Stomach (tissue), 19 donors: ENCODE data around the gene CCNI. TPM values are rescaled to one million over a fixed set of nuclear protein-coding genes. Genes with fewer than 3 reads are reported as not detected.

Experiments
- DNase-seq, 2 donors: peaks; one replicate each; pipeline versions ENCODE4 v3.0.0 to v3.0.0-alpha.2; 2013 to 2019
- H3K27ac ChIP-seq, 5 donors: fragments of 200-600 bp in 4 of 5; sonication (generic) in 4 of 5; one replicate each; pipeline ENCODE4 v1.5.1; 2013 to 2019; ENCODE audit warnings: mild to moderate bottlenecking in 1 of 5, moderate library complexity in 1 of 5
- H3K27me3 ChIP-seq, 3 donors: fragments of 200-600 bp; sonication (generic); one replicate each; pipeline ENCODE4 v1.5.1; 2017 to 2019; ENCODE audit warnings: mixed run types in 1 of 3
- H3K36me3 ChIP-seq, 4 donors: fragments of 200-600 bp; sonication (generic); 1 replicate in 3 of 4; 2 replicates in 1 of 4; pipeline ENCODE4 v1.5.1; 2016 to 2019
- H3K4me1 ChIP-seq, 4 donors: fragments of 200-600 bp; sonication (generic); one replicate each; pipeline ENCODE4 v1.5.1; 2016 to 2019
- H3K4me3 ChIP-seq, 4 donors: fragments of 200-600 bp; sonication (generic) in 3 of 4; one replicate each; pipeline ENCODE4 v1.5.1; 2016 to 2019; ENCODE audit warnings: mild to moderate bottlenecking in 1 of 4
- H3K9me3 ChIP-seq, 4 donors: fragments of 200-600 bp; sonication (generic); one replicate each; pipeline ENCODE4 v1.5.1; 2016 to 2019
- EP300 ChIP-seq: sonication (generic); formaldehyde crosslinking; IDR thresholded peaks from one replicate; pipeline ENCODE4 v1.6.1; 2017; ENCODE audit warnings: antibody characterized with exemption
- POLR2A ChIP-seq, 4 donors: fragments of 450-650 bp; IDR thresholded peaks; one replicate each; pipeline ENCODE4 v1.6.1; 2016; ENCODE audit warnings: antibody characterized with exemption in 4 of 4, control low read depth in 2 of 4, mild to moderate bottlenecking in 1 of 4, moderate library complexity in 1 of 4
- POLR2AphosphoS5 ChIP-seq, 3 donors: sonication (generic); formaldehyde crosslinking; IDR thresholded peaks; one replicate each; pipeline ENCODE4 v1.6.1; 2016; ENCODE audit warnings: antibody characterized with exemption in 3 of 3
- WGBS, 5 donors: extraction: QIAGEN DNeasy Blood & Tissue Kit in 3 of 5; methylation state at CpG; one replicate each; pipeline versions ENCODE4 v1.1.5 to v1.1.7; 2013 to 2018; 5-methylcytosine and 5-hydroxymethylcytosine counted together
- intact Hi-C: fragments of 100-400 bp; cut with DNase I; formaldehyde crosslinking; loops from one replicate; pipeline ENCODE4 v1.15.1; 2023; ENCODE audit warnings: low total_unique reads
- long read RNA-seq, 10 donors: transcript quantifications; one replicate each; lab custom pipeline, GENCODE V29; 2026
- polyA plus RNA-seq, 3 donors: library from polyadenylated mRNA; stranded (reverse); fragments of 200-250 nt; gene quantifications; one replicate each; pipeline ENCODE4 v1.2.3, GENCODE V29; 2013
- total RNA-seq, 5 donors: library from RNA; depleted of rRNA; stranded (reverse); fragments of >200 nt; gene quantifications; one replicate each; pipeline versions ENCODE4 v1.1.0 to v1.2.3, GENCODE V29; 2014 to 2016
- TF ChIP-seq, protein P1 (sequence below), 7 experiments: fragments of 450-650 bp in 4 of 7; fragments of 200-600 bp in 3 of 7; sonication (generic) in 3 of 7; IDR thresholded peaks; one replicate each; pipeline ENCODE4 v1.5.1; 2016 to 2019; ENCODE audit warnings: antibody characterized with exemption in 7 of 7, control low read depth in 2 of 7, mild to moderate bottlenecking in 1 of 7
- donor health status: healthy with polysubstance abuse.
- donor health status: Bipolar disorder and iron deficiency.
- donor health status: healthy.

The CCNI gene, protein sequence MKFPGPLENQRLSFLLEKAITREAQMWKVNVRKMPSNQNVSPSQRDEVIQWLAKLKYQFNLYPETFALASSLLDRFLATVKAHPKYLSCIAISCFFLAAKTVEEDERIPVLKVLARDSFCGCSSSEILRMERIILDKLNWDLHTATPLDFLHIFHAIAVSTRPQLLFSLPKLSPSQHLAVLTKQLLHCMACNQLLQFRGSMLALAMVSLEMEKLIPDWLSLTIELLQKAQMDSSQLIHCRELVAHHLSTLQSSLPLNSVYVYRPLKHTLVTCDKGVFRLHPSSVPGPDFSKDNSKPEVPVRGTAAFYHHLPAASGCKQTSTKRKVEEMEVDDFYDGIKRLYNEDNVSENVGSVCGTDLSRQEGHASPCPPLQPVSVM
- total RNA-seq (100 to 1,000 TPM in 4 of 5 donors, 10 to 100 TPM in 1; 43.4 to 203 (median 121) TPM), polyA plus RNA-seq (100 to 1,000 TPM; 133 to 278 (median 155) TPM)
- long read RNA-seq, donor 1, transcript CCNI-201 (7 exons, 2,772 nt) = major isoform, 59 of 93 reads
- long read RNA-seq, donor 1, partial matches to known transcripts = 22 of 93 reads
- long read RNA-seq, donor 1, other reads (novel, unspliced or antisense) = 8 of 93 reads
- long read RNA-seq, donor 2, transcript CCNI-209 (2 exons, 390 nt) = minor isoform, 11 of 126 reads
- long read RNA-seq, donor 2, transcript CCNI-201 (7 exons, 2,772 nt) = major isoform, 95 of 126 reads
- long read RNA-seq, donor 2, partial matches to known transcripts = 9 of 126 reads
- long read RNA-seq, donor 2, other reads (novel, unspliced or antisense) = 10 of 126 reads
- long read RNA-seq, donor 3, transcript CCNI-201 (7 exons, 2,772 nt) = major isoform, 35 of 41 reads
- long read RNA-seq, donor 3, partial matches to known transcripts = 5 of 41 reads
- long read RNA-seq, donor 3, other reads (novel, unspliced or antisense) = 0 of 41 reads
- long read RNA-seq, donor 4, transcript CCNI-201 (7 exons, 2,772 nt) = major isoform, 6 of 6 reads
- long read RNA-seq, donor 4, partial matches to known transcripts = 0 of 6 reads
- long read RNA-seq, donor 4, other reads (novel, unspliced or antisense) = 0 of 6 reads
- long read RNA-seq, donor 5, transcript CCNI-201 (7 exons, 2,772 nt) = major isoform, 65 of 84 reads
- long read RNA-seq, donor 5, transcript CCNI-209 (2 exons, 390 nt) = minor isoform, 5 of 84 reads
- long read RNA-seq, donor 5, partial matches to known transcripts = 14 of 84 reads
- long read RNA-seq, donor 5, other reads (novel, unspliced or antisense) = 0 of 84 reads
- long read RNA-seq, donor 6 = 0 reads
- long read RNA-seq, donor 7, transcript CCNI-201 (7 exons, 2,772 nt) = major isoform, 62 of 115 reads
- long read RNA-seq, donor 7, partial matches to known transcripts = 49 of 115 reads
- long read RNA-seq, donor 7, other reads (novel, unspliced or antisense) = 0 of 115 reads
- long read RNA-seq, donor 8, transcript CCNI-201 (7 exons, 2,772 nt) = major isoform, 65 of 91 reads
- long read RNA-seq, donor 8, partial matches to known transcripts = 25 of 91 reads
- long read RNA-seq, donor 8, other reads (novel, unspliced or antisense) = 0 of 91 reads
- long read RNA-seq, donor 9, transcript CCNI-201 (7 exons, 2,772 nt) = major isoform, 28 of 36 reads
- long read RNA-seq, donor 9, partial matches to known transcripts = 7 of 36 reads
- long read RNA-seq, donor 9, other reads (novel, unspliced or antisense) = 0 of 36 reads
- long read RNA-seq, donor 10, transcript CCNI-201 (7 exons, 2,772 nt) = major isoform, 20 of 23 reads
- long read RNA-seq, donor 10, partial matches to known transcripts = 0 of 23 reads
- long read RNA-seq, donor 10, other reads (novel, unspliced or antisense) = 0 of 23 reads

DNA sequence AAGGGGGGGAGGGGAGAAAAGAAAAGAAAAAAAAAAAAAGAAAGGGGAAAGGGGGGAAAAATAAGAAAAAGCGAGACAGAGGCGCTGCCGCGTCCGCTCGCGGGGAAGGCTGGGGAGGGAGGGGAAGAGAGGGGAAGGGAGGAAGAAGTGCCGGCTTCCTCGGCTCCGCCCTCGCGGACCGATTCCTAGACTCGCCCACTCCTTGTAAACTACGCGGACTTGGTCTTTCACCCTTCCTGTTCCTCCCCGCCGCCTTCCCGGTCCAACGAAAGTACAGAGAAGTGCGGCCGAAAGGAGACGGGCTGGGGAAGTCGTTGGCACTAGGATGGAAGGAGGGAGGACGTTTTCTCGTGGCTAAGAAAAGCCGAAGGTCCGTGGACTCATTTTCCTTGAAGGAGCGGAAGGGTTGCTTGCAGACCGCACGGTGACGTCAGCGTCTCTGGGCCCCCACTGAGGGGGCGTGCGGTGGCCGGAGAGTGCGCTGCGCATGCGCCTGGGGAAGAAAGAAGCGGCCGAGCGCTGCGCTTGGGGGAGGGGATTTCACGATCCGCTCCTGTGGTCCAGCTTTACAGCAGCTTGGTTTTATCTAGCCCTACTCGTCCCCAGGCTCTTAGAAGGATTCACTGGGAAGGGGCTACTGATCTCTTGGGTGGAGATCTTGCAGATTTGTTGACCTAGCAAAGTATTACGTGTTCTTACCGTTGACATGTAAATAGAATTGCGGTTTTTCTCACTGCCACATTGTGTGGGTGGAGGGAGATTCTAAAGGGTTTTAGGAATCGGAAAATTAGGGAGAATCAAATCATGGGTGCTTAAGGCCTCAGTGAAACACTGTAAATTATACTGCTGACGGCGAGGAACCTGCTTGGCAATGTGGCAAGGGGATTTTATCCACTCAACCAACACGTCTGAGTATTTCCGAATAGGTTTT lies at the start of gene CCNI:
Gene CCNI, minus strand, starts transcription at position 121 of the 931 bp plus-strand sequence. CDS start 9,627 bp downstream, outside the sequence.
- peak within 1 kb of the TSS; percentile 70 to 97 (median 86) for H3K4me3 ChIP-seq
- intact Hi-C loops = no loop called here
- 0 to 1% (median 0%) methylated on average over 54 of the region's 54 CpGs for WGBS, 5 donors
- H3K36me3 ChIP-seq = no peaks in the 10 kb centered on the region
- no peaks in the 10 kb centered on the region for H3K9me3 ChIP-seq
- no peaks in the 10 kb centered on the region for H3K27me3 ChIP-seq
- DNase-seq = peak; percentile 97 to 99
- peak within 1 kb of the TSS; percentile 96 to 100 (median 100) for H3K27ac ChIP-seq
- peaks cover 13 to 56% (median 34%) of the 10 kb centered on the region in 4 donors for H3K4me1 ChIP-seq
- TF ChIP-seq POLR2A (IDR thresholded peaks at IDR 0.05) = peak in 1 of 4 donors; percentile 78
- TF ChIP-seq POLR2AphosphoS5 (IDR thresholded peaks at IDR 0.05) = peak; percentile 78 to 87 (median 82)
- no peak for TF ChIP-seq EP300

DNA sequence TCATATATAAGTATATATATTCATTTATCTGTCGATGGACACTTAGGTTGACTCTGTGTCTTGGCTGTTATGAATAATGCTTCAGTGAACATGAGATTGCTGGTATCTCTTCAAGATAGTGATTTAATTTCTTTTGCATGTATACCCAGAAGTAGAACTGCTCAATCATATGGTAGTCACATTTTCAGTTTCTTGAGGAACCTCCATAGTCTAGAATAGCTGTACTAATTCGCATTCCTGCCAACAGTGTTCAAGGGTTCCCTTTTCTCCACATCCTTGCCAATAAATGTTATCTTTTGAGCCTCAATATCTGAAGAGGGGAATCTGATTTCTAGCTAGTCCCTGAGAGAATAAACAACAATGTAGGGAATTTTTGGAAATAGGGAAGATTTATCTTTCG lies 48.8 kb upstream of the CCNI start:
- H3K27me3 ChIP-seq = peaks cover 0 to 5% (median 0%) of the 10 kb centered on the region in 3 donors
- intact Hi-C loops = no loop called here
- TF ChIP-seq POLR2AphosphoS5 (IDR thresholded peaks at IDR 0.05) = no peak
- DNase-seq = no peak
- H3K9me3 ChIP-seq = no peaks in the 10 kb centered on the region
- no peak overlapping the region for H3K27ac ChIP-seq
- H3K4me1 ChIP-seq = no peaks in the 10 kb centered on the region
- 56 to 92% (median 60%) methylated on average over 3 of the region's 3 CpGs for WGBS, 5 donors
- no peaks in the 10 kb centered on the region for H3K36me3 ChIP-seq
- H3K4me3 ChIP-seq = no peak overlapping the region

DNA sequence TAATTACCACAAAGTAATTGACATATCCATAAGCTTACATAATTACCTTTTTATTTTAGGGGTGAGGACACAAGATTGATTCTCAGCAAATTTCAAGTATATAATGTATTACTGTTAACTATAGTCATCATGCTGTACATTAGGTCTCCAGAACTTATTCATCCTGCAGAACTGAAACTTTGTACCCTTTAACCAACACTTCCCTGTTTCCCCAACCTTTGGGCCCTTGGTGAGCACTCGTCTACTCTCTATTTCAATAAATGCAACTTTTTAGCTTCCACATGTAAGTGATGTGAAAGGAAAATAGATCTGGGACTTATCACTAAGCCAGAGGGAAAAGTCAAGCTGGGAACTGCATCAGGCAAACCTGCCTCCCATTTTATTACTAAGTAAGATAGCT lies 47.6 kb upstream of the CCNI start:
- H3K9me3 ChIP-seq = no peaks in the 10 kb centered on the region
- H3K27me3 ChIP-seq = peaks cover 0 to 5% (median 0%) of the 10 kb centered on the region in 3 donors
- TF ChIP-seq, protein P1, sequence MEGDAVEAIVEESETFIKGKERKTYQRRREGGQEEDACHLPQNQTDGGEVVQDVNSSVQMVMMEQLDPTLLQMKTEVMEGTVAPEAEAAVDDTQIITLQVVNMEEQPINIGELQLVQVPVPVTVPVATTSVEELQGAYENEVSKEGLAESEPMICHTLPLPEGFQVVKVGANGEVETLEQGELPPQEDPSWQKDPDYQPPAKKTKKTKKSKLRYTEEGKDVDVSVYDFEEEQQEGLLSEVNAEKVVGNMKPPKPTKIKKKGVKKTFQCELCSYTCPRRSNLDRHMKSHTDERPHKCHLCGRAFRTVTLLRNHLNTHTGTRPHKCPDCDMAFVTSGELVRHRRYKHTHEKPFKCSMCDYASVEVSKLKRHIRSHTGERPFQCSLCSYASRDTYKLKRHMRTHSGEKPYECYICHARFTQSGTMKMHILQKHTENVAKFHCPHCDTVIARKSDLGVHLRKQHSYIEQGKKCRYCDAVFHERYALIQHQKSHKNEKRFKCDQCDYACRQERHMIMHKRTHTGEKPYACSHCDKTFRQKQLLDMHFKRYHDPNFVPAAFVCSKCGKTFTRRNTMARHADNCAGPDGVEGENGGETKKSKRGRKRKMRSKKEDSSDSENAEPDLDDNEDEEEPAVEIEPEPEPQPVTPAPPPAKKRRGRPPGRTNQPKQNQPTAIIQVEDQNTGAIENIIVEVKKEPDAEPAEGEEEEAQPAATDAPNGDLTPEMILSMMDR (IDR thresholded peaks at IDR 0.05) = no peak
- TF ChIP-seq POLR2A (IDR thresholded peaks at IDR 0.05) = no peak
- TF ChIP-seq POLR2AphosphoS5 (IDR thresholded peaks at IDR 0.05) = no peak
- TF ChIP-seq EP300 = no peak
- no peak overlapping the region for H3K27ac ChIP-seq
- intact Hi-C loops = no loop called here
- no peak overlapping the region for H3K4me3 ChIP-seq
- H3K4me1 ChIP-seq = no peaks in the 10 kb centered on the region
- H3K36me3 ChIP-seq = no peaks in the 10 kb centered on the region
- 75 to 80% (median 76%) methylated on average over 1 of the region's 1 CpG for WGBS, 5 donors
- DNase-seq = no peak

DNA sequence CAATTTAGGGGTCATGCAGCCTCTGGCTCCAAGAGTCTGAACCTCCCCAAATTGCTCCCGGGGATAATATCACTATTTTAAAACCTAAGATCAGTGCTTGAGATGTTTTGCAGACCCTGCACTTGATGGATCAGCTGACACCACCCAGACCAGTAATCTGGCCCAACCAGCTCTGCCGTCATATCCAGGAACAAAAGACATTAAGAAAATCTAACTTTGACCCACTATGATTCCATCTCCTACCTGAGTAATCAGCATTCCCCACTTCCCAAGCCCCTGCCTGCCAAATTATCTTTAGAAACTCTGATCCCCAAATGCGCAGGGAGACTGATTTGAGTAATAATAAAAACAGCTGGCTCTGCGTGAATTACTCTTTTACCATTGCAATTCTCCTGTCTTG lies 46.9 kb upstream of the CCNI start:
- peaks cover 0 to 5% (median 0%) of the 10 kb centered on the region in 3 donors for H3K27me3 ChIP-seq
- H3K4me3 ChIP-seq = no peak overlapping the region
- H3K9me3 ChIP-seq = no peaks in the 10 kb centered on the region
- 73 to 82% (median 78%) methylated on average over 4 of the region's 4 CpGs for WGBS, 5 donors
- DNase-seq = no peak
- H3K27ac ChIP-seq = no peak overlapping the region
- H3K36me3 ChIP-seq = no peaks in the 10 kb centered on the region
- TF ChIP-seq EP300 (no peak), POLR2A (IDR thresholded peaks at IDR 0.05) (no peak), POLR2AphosphoS5 (IDR thresholded peaks at IDR 0.05) (no peak)
- TF ChIP-seq, protein P1 (IDR thresholded peaks at IDR 0.05) = no peak
- no peaks in the 10 kb centered on the region for H3K4me1 ChIP-seq
- intact Hi-C loops = no loop called here
